GM12878 (cell line): Measurements from ENCODE around the gene SAMSN1. TPM values are rescaled to one million over a fixed set of nuclear protein-coding genes. Genes with fewer than 3 reads are reported as not detected.

Source experiments
- ATAC-seq: fragments of 200-7000 bp; cut with Tn5 transposase; 3 replicates; pipeline ENCODE4 v1.9.1; 2020; ENCODE audit warnings: mild to moderate bottlenecking, moderate library complexity
- BruUV-seq: library from RNA; stranded (reverse); fragments of 400-500 nt; replicated peaks from 2 replicates; lab custom pipeline; 2021; lab: Mats Ljungman, UMichigan
- CTCF ChIA-PET: fragments of 300-600 bp; sonication (Branson Sonifier 250); formaldehyde crosslinking; extraction: SDS; loops from one replicate; lab custom pipeline; 2021; ENCODE audit warnings: inconsistent platforms; lab: Yijun Ruan, JAX
- POLR2A ChIA-PET: fragments of 350-600 bp; formaldehyde crosslinking; extraction: SDS; loops from one replicate; lab custom pipeline; 2021; ENCODE audit warnings: inconsistent platforms; lab: Charles Lee
- RAD21 ChIA-PET: fragments of 300-600 bp; sonication (Branson Sonifier 250); formaldehyde crosslinking; loops from one replicate; lab custom pipeline; 2023; ENCODE audit warnings: antibody characterized with exemption; ENCODE audit not compliant: unreplicated experiment; lab: Charles Lee
- SMC1A ChIA-PET: fragments of 300-600 bp; sonication (Branson Sonifier 250); formaldehyde crosslinking; loops from one replicate; lab custom pipeline; 2023; ENCODE audit not compliant: unreplicated experiment, uncharacterized antibody; lab: Charles Lee
- DNase-seq: peaks from one replicate; pipeline ENCODE4 v3.0.0-alpha.2; 2011; ENCODE audit warnings: low read depth, low spot score
- FAIRE-seq: peaks from 3 replicates; lab custom pipeline; 2011; peaks lifted over from hg19 to GRCh38; lab: Jason Lieb, UNC
- H2AFZ ChIP-seq: 2 replicates; pipeline ENCODE4 v1.6.0; 2011; ENCODE audit warnings: low read depth, low read length, control low read depth; ENCODE audit not compliant: control insufficient read depth
- H3K27ac ChIP-seq: 2 replicates; pipeline ENCODE4 v1.5.1; 2011; ENCODE audit warnings: control low read depth; ENCODE audit not compliant: control insufficient read depth, insufficient read depth
- H3K27me3 ChIP-seq, 2 experiments: replicated peaks in 1 of 2; 2 replicates each; pipeline versions ENCODE4 v1.6.0 to v1.6.1; 2011; ENCODE audit warnings: low read length in 1 of 2; ENCODE audit not compliant: control insufficient read depth in 2 of 2, insufficient read depth in 2 of 2
- H3K36me3 ChIP-seq, 2 experiments: 2 replicates each; pipeline ENCODE4 v1.5.1; 2011; ENCODE audit warnings: low read length in 1 of 2; ENCODE audit not compliant: control insufficient read depth in 2 of 2, insufficient read depth in 2 of 2
- H3K4me1 ChIP-seq: 2 replicates; pipeline ENCODE4 v1.6.1; 2011; ENCODE audit warnings: mild to moderate bottlenecking, low read length, moderate library complexity, mixed read lengths; ENCODE audit not compliant: control insufficient read depth, insufficient read depth
- H3K4me2 ChIP-seq: 2 replicates; pipeline ENCODE4 v1.6.0; 2011; ENCODE audit warnings: control low read depth; ENCODE audit not compliant: control insufficient read depth, insufficient read depth
- H3K4me3 ChIP-seq: fragments of 200-600 bp; sonication (generic); 2 replicates; pipeline ENCODE4 v1.5.1; 2016
- H3K79me2 ChIP-seq: 2 replicates; pipeline ENCODE4 v1.6.0; 2011; ENCODE audit warnings: low read length; ENCODE audit not compliant: control insufficient read depth, insufficient read depth
- H3K9ac ChIP-seq: 2 replicates; pipeline ENCODE4 v1.8.0; 2011; ENCODE audit warnings: low read length, control low read depth, mixed read lengths; ENCODE audit not compliant: control insufficient read depth, insufficient read depth
- H3K9me3 ChIP-seq: replicated peaks from 3 replicates; pipeline ENCODE4 v1.5.1; 2011; ENCODE audit warnings: mild to moderate bottlenecking, low read length; ENCODE audit not compliant: control insufficient read depth, insufficient read depth
- H4K20me1 ChIP-seq: 2 replicates; pipeline ENCODE4 v1.6.0; 2011; ENCODE audit not compliant: control insufficient read depth, insufficient read depth
- ATF2 ChIP-seq: IDR thresholded peaks from 2 replicates; pipeline ENCODE4 v1.6.1; 2012; ENCODE audit warnings: low read length, inconsistent platforms
- BACH1 ChIP-seq: fragments of 450-650 bp; IDR thresholded peaks from 2 replicates; pipeline ENCODE4 v1.6.1; 2017; ENCODE audit warnings: mild to moderate bottlenecking, borderline replicate concordance
- CHD2 ChIP-seq: IDR thresholded peaks from 2 replicates; pipeline ENCODE4 v1.6.1; 2011; ENCODE audit warnings: low read depth, low read length, improper control_type of control experiment, borderline replicate concordance
- CUX1 ChIP-seq: IDR thresholded peaks from 2 replicates; pipeline ENCODE4 v1.6.1; 2012; ENCODE audit warnings: improper control_type of control experiment, low read depth, low read length; ENCODE audit not compliant: insufficient replicate concordance
- EGR1 ChIP-seq, 2 experiments: IDR thresholded peaks; 1 replicate in 1 of 2; 2 replicates in 1 of 2; pipeline ENCODE4 v1.6.1; 2011 to 2012; ENCODE audit warnings: low read depth in 2 of 2, low read length in 2 of 2, borderline replicate concordance in 1 of 2, mild to moderate bottlenecking in 1 of 2, moderate library complexity in 1 of 2
- FOS ChIP-seq: IDR thresholded peaks from 3 replicates; pipeline ENCODE4 v1.6.1; 2011; ENCODE audit warnings: borderline replicate concordance; ENCODE audit not compliant: insufficient read length; ENCODE audit errors: extremely low read depth
- GABPA ChIP-seq: IDR thresholded peaks from 2 replicates; pipeline ENCODE4 v1.6.1; 2014; ENCODE audit warnings: antibody characterized with exemption, low read depth, mild to moderate bottlenecking, inconsistent platforms
- LARP7 ChIP-seq: fragments of 450-650 bp; IDR thresholded peaks from 2 replicates; pipeline ENCODE4 v1.6.1; 2017; ENCODE audit warnings: mild to moderate bottlenecking
- RUNX3 ChIP-seq: IDR thresholded peaks from 2 replicates; pipeline ENCODE4 v1.6.1; 2012; ENCODE audit warnings: low read length, inconsistent platforms
- SMAD5 ChIP-seq: IDR thresholded peaks from 2 replicates; pipeline ENCODE4 v1.6.1; 2016; ENCODE audit warnings: antibody characterized with exemption, low read depth
- TARDBP ChIP-seq: IDR thresholded peaks from 2 replicates; pipeline ENCODE4 v1.6.1; 2016; ENCODE audit warnings: borderline replicate concordance
- ZBTB33 ChIP-seq: fragments of 450-650 bp; IDR thresholded peaks from 2 replicates; pipeline ENCODE4 v1.6.1; 2017; ENCODE audit warnings: mild to moderate bottlenecking
- WGBS: methylation state at CpG from one replicate; pipeline ENCODE4 v1.1.6; 2016; ENCODE audit warnings: low lambda C conversion rate; ENCODE audit not compliant: insufficient replicate concordance, insufficient coverage; ENCODE audit errors: missing lambda C conversion rate; 5-methylcytosine and 5-hydroxymethylcytosine counted together
- in situ Hi-C: fragments of 300-500 bp; cut with MboI; formaldehyde crosslinking; loops from 9 replicates; pipeline ENCODE4 v1.14.3; 2018; ENCODE audit warnings: mixed read lengths
- intact Hi-C: fragments of 100-400 bp; cut with micrococcal nuclease; formaldehyde crosslinking; loops from one replicate; pipeline ENCODE4 v1.14.2; 2022; ENCODE audit not compliant: unreplicated experiment
- polyA plus RNA-seq, 11 experiments: library from polyadenylated mRNA; depleted of rRNA in 4 of 11; unstranded in 6 of 11; stranded (reverse) in 5 of 11; fragments of >200 nt; fragmentation: Nextera tagmentation in 4 of 11; fragmentation: Illumina TruSeq in 1 of 11; extraction: Ambion mirVana in 4 of 11; extraction: Trizol in 1 of 11; gene quantifications; 1 replicate in 1 of 11; 2 replicates in 10 of 11; pipeline versions ENCODE4 v1.2.1 to v1.2.3, GENCODE V29; 2011 to 2016; ENCODE audit warnings: inconsistent platforms in 2 of 11, missing spikeins in 2 of 11, low read depth in 1 of 11
- total RNA-seq, 4 experiments: library from RNA; depleted of rRNA in 3 of 4; stranded (reverse); fragments of >200 nt in 3 of 4; fragmentation: Illumina TruSeq in 1 of 4; extraction: Trizol in 1 of 4; gene quantifications; 2 replicates each; pipeline versions ENCODE4 v1.2.1 to v1.2.3, GENCODE V29; 2013 to 2021

Gene SAMSN1
- total and polyA plus RNA-seq, 10 of the 15 experiments (the other 5 are each of a cell fraction or from before 2014, with no cell fraction given) = 23.2 to 102 (median 44.9) TPM

- Histone ChIP-seq H3K36me3 (no peaks in the 10 kb centered on the region), H3K4me3 (no peak overlapping the region), H4K20me1 (no peaks in the 10 kb centered on the region), H2AFZ (peak overlapping the region; percentile 75), H3K4me1 (peaks cover 34% of the 10 kb centered on the region), H3K79me2 (no peaks in the 10 kb centered on the region; the same call in 1 of the 2 replicates), H3K4me2 (no peak overlapping the region), H3K9me3 (no peaks in the 10 kb centered on the region; the same call in 1 of the 3 replicates), H3K27me3 (no peaks in the 10 kb centered on the region), H3K27ac (peak overlapping the region; percentile 96), H3K9ac (peak overlapping the region; percentile 78)
- TF ChIP-seq SMAD5 = no peak
- no peak for TF ChIP-seq TARDBP
- TF ChIP-seq CUX1 = peak; percentile 34
- peak in 1 of 2 experiments; percentile 81; a peak in 1 of 3 replicates for TF ChIP-seq EGR1 (IDR thresholded peaks at IDR 0.05; ENCODE audit: borderline replicate concordance in 1 of 2, low read depth in 2 of 2, low read length in 2 of 2)
- TF ChIP-seq LARP7 = no peak
- TF ChIP-seq ATF2 = peak; percentile 16; the same call in 1 of the 2 replicates
- TF ChIP-seq RUNX3 = peak; percentile 24
- no peak for TF ChIP-seq BACH1
- TF ChIP-seq GABPA = no peak
- TF ChIP-seq ZBTB33 = no peak
- no peak for TF ChIP-seq CHD2
- TF ChIP-seq FOS = no peak
- ATAC-seq = no peak
- SMC1A ChIA-PET = interaction anchor here (0.7 to 7.6 kb wide), 28 partner anchors 9 to 1220 kb away, joined by 3 to 100 read pairs (median 12); partner anchors contain the start of gene HSPA13
- WGBS = 85% methylated on average over 7 of the region's 7 CpGs
- POLR2A ChIA-PET = interaction anchor here (1.4 to 2.4 kb wide), 4 partner anchors 84 to 311 kb away, joined by 3 to 16 read pairs (median 8); no protein-coding TSS in a partner anchor
- RAD21 ChIA-PET = interaction anchor here (0.7 to 5.8 kb wide), 18 partner anchors 29 to 310 kb away, joined by 3 to 84 read pairs (median 7); partner anchors contain the start of gene SAMSN1
- CTCF ChIA-PET = interaction anchor here (0.8 to 6.4 kb wide), 7 partner anchors 10 to 321 kb away, joined by 3 to 46 read pairs (median 3); no protein-coding TSS in a partner anchor
- BruUV-seq = no TSS peak
- no peak for FAIRE-seq
- in situ Hi-C loops = loop anchor here (5.0 kb wide), 1 partner anchor 80 kb away; no protein-coding TSS in a partner anchor
- DNase-seq = no peak
- intact Hi-C loops = loop anchor here (2.0 to 5.0 kb wide), 5 partner anchors 140 to 410 kb away; no protein-coding TSS in a partner anchor
These were observed 93.9 kb downstream of the SAMSN1 start for GRCh38 chr21:14452031-14452726.
